Right lobe of liver (tissue), 4 donors: ENCODE results near the gene FUT2.

Experiments used
- POLR2A ChIP-seq: fragments of 450-650 bp; IDR thresholded peaks from one replicate; pipeline ENCODE4 v1.6.1; 2017; ENCODE audit warnings: antibody characterized with exemption, mild to moderate bottlenecking
- TF ChIP-seq, protein P1 (sequence below), 4 donors: fragments of 200-600 bp in 3 of 4; fragments of 450-650 bp in 1 of 4; IDR thresholded peaks; one replicate each; pipeline versions ENCODE4 v1.5.1 to v1.8.0; 2016 to 2022; ENCODE audit warnings: antibody characterized with exemption in 4 of 4, mild to moderate bottlenecking in 2 of 4
- donor health status: DM: no; HTN: no; CAD: no.
- donor health status: DM: no; HTN: no; CAD: no.
- donor health status: DM: no; HTN: yes; CAD: no.

GRCh38 chr19:48713041-48713863, 17.5 kb downstream of the FUT2 start:
- TF ChIP-seq, protein P1, sequence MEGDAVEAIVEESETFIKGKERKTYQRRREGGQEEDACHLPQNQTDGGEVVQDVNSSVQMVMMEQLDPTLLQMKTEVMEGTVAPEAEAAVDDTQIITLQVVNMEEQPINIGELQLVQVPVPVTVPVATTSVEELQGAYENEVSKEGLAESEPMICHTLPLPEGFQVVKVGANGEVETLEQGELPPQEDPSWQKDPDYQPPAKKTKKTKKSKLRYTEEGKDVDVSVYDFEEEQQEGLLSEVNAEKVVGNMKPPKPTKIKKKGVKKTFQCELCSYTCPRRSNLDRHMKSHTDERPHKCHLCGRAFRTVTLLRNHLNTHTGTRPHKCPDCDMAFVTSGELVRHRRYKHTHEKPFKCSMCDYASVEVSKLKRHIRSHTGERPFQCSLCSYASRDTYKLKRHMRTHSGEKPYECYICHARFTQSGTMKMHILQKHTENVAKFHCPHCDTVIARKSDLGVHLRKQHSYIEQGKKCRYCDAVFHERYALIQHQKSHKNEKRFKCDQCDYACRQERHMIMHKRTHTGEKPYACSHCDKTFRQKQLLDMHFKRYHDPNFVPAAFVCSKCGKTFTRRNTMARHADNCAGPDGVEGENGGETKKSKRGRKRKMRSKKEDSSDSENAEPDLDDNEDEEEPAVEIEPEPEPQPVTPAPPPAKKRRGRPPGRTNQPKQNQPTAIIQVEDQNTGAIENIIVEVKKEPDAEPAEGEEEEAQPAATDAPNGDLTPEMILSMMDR (IDR thresholded peaks at IDR 0.05): no peak
- no peak for TF ChIP-seq POLR2A
